Keratinocyte (primary cell): ENCODE results near the gene HOXB5.

ENCODE experiments used
- CTCF ChIP-seq, 3 experiments: IDR thresholded peaks in 1 of 3; conservative IDR thresholded peaks in 1 of 3; optimal IDR thresholded peaks in 1 of 3; 2 replicates in 2 of 3; 3 replicates in 1 of 3; pipeline versions ENCODE3 to v1.5.1; 2011; ENCODE audit warnings: low read length in 3 of 3, mild to moderate bottlenecking in 3 of 3, moderate library complexity in 2 of 3, control low read depth in 1 of 3, inconsistent platforms in 1 of 3; ENCODE audit not compliant: insufficient read depth in 2 of 3; ENCODE audit errors: extremely low read depth in 1 of 3
- EZH2 ChIP-seq: IDR thresholded peaks from one replicate; pipeline ENCODE4 v1.6.1; 2012; ENCODE audit warnings: inconsistent platforms, mild to moderate bottlenecking, low read length, moderate library complexity

GRCh38 chr17:48641541-48642058 lies 48.0 kb upstream of the HOXB5 start:
- no peak for TF ChIP-seq CTCF (optimal IDR thresholded peaks at IDR 0.05 in 1 of 3, IDR thresholded peaks at IDR 0.05 in 1 of 3, conservative IDR thresholded peaks at IDR 0.05 in 1 of 3; ENCODE audit: extremely low read depth in 1 of 3, insufficient read depth in 2 of 3, low read length in 3 of 3)
- no peak for TF ChIP-seq EZH2
